NCI-H1105 (cell line): ENCODE results near the gene KNL1.
A peak's percentile ranks its signal among the peaks of the same experiment; 100 is the strongest.
"Not testable (repeated sequence)": the region's sequence is repeated elsewhere in the genome, so short reads cannot be mapped to it uniquely, and the experiment has no call there.

Experiments used
- DNase-seq: peaks from one replicate; lab custom pipeline; 2025; lab: John Stamatoyannopoulos, UW

The KNL1 gene, protein sequence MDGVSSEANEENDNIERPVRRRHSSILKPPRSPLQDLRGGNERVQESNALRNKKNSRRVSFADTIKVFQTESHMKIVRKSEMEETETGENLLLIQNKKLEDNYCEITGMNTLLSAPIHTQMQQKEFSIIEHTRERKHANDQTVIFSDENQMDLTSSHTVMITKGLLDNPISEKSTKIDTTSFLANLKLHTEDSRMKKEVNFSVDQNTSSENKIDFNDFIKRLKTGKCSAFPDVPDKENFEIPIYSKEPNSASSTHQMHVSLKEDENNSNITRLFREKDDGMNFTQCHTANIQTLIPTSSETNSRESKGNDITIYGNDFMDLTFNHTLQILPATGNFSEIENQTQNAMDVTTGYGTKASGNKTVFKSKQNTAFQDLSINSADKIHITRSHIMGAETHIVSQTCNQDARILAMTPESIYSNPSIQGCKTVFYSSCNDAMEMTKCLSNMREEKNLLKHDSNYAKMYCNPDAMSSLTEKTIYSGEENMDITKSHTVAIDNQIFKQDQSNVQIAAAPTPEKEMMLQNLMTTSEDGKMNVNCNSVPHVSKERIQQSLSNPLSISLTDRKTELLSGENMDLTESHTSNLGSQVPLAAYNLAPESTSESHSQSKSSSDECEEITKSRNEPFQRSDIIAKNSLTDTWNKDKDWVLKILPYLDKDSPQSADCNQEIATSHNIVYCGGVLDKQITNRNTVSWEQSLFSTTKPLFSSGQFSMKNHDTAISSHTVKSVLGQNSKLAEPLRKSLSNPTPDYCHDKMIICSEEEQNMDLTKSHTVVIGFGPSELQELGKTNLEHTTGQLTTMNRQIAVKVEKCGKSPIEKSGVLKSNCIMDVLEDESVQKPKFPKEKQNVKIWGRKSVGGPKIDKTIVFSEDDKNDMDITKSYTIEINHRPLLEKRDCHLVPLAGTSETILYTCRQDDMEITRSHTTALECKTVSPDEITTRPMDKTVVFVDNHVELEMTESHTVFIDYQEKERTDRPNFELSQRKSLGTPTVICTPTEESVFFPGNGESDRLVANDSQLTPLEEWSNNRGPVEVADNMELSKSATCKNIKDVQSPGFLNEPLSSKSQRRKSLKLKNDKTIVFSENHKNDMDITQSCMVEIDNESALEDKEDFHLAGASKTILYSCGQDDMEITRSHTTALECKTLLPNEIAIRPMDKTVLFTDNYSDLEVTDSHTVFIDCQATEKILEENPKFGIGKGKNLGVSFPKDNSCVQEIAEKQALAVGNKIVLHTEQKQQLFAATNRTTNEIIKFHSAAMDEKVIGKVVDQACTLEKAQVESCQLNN (N-terminal part only)

DNA sequence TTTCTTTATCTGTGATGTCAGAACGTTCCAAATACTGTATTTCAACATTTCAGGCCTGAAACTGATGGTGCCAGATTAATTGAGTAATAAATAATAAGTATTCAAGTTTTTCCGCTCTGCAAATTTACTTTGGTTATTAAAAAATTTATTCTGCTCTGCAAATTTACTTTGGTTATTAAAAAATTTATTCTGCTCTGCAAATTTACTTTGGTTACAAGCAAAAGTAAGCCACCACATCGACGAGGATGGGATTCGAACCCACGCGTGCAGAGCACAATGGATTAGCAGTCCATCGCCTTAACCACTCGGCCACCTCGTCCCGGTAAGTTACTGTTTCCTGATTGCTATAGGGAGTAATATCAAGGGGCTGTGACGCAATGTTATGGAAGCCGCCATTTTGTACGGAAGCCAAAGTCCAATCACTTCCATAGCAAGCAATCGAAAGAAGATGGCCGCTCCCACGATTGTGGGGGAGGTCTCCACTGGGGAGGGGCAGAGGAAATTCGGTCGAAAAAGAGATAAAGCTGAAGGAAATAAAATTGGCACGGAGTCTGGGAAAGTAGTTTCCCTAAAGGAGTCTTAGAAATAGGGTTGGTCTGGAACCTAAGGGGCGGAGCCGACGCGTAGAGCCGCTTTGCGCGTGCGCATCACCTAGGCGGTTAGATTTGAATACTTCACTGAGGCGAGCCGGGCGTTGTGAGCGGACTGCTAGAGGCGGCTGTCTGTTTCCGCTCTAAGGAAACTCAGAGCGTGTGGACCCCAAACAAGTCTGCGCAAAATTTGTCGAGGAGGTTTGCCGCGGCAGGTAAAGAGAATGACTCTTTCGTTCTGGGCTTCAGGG is at the start of gene KNL1:
TSS of gene KNL1 (plus strand) at position 662 of the 841 bp plus-strand sequence. CDS start 8,683 bp downstream, outside the sequence.
- DNase-seq, result peak; percentile 82

DNA sequence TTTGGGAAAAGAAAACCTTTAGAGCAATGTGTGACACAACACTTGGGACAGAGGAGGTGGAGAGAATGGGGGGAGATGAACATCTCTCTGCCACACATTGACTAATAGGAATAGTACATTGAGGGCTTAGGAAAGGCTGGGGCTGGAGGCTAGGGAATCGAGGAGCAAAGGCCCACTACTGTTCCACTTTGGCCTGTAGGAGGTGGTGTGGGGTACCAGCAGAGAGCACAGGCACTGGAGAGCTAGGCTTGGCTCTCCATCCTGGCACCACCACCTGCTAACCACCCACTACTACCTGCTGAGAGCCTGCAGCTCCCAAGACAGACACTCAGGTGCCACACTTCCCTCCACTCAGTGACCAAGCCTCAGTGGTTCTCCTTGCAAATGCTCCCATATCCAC is 48.6 kb upstream of the KNL1 start:
- DNase-seq, result no peak

DNA sequence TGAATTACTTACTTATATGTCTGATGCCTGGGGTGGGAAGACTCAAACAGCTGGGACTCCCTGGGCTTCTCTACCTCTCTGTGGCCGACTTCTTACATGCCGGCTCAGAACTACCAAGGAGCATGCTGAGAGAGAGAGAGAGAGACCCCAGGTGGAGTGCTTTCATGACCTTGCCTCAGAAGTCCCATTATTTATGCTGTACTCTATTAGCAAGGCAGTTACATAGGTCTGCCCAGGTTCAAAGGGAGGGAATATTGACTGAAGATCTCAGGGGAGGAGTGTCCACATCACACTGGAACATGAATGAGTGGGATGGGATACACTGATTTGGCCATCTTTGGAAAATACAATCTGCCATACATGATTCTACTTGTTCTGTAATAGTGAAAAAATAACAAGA is 45.4 kb upstream of the KNL1 start:
- DNase-seq, result no peak

DNA sequence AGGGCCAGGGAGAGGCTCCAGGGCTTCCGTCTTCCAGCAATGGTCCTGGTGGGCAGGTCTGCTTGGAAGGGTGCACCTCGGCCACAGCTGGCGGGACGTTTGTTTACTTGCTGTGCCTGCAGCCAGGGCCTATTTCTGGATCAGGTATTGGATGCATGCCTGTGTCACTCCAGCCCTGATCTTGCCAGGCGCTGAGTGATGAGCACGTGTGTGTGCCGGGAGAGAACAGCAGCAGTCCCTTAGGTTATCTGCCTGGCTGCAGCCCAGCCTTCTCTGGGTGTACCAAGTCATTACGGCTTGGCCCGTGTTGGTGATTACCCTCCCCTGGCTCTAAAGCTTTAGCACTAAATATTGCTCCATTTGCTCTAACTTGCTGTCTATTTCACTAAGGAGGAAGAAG is 44.2 kb upstream of the KNL1 start:
- DNase-seq, result no peak

DNA sequence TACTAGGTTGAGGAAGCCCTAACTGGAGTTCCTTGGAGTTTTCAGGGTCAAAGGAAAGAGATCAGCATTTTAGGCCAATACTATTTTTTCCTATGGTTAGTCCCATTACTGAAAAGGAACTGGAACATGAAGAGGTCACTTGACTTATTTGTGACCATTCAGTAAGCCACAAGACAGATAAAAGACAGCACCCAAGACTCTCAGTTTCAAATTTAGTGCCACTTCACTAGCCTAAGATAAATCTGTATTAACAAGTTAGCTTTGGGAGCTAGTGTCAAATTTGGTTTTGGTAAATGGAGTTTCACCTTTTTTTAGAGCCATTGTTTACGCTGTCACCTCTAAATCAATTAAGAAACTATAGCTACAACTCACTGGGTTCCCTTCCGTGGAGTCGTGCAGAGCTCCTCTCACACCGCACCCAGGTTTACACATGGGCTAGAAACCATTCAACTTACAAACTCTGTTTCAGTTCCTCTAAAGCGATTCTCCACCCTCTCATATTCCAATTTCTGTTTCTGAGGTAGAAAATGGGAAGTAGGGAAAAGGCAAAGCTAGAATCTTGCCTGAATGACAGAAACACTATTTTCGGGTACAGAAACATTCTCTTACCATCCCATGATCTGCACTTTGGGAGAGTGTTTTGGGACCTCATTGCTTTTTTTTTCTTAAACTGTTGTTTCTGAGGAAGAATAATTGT is 43.6 kb upstream of the KNL1 start:
- DNase-seq, result no peak

DNA sequence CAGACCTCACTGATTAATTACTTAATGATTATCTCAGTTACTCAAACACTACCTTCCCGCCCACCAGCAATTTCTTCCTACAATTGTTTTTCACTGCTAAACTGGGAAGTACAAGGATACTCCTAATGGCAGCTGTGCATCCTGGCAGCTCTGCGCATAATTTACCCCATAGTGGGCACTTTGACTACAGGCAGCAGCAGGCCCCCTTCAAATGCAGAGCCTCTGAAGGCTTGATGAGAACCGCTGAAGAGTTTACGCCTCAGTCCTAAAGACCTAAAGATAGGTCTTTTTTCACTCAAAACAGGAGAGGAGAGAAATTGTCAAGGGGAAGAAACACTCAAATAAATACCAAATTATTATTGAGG is 39.9 kb upstream of the KNL1 start:
- DNase-seq, result no peak

DNA sequence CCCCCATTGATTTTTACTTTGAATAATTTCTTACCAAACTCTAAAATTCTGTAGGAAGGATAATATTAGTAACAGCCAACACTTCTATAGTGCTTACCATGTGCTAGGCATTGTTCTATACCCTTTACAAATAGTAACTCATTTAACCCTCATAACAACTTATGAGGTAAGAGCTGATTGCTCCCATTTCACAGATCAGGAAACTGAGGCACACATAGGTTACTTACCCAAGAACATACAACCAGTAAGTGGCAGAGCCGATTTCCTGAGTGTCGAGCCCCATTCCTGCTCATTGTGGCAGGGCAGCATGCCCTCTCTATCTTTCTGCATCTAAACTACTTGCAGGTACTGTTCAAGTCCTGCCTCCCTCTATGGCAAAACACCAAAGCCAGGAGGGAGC is 38.2 kb upstream of the KNL1 start:
- no peak for DNase-seq

DNA sequence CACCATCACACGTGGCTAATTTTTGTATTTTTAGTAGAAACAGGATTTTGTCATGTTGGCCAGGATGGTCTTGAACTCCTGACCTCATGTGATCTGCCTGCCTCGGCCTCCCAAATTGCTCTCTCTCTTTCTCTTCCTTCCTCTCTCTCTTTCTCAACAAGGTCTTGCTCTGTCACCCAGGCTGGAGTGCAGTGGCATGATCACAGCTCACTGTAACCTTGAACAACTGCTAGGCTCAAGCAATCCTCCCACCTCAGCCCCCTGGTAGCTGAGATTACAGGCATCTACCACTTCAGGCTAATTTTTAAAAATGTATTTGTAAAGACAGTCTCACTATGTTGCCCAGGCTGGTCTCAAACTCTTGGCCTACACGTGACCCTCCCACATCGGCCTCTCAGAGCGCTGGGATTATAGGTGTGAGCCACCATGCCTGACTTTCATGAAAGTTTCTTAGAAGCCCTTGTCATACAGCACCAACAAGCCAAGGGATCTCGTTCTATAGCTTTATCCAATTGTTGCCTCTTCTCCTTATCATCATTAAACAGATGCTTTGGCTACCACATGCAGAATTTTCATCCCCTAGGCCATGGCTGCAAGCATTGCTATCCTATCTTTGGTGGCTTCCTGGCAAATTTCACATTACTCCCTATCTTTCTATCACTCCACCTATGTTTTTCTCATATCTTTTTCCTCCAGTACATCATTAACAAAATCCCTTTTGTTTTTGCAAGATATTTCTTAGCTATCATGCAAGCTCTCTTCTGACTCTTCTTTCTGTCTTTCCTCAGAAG is 34.9 kb upstream of the KNL1 start:
- DNase-seq, result no peak

DNA sequence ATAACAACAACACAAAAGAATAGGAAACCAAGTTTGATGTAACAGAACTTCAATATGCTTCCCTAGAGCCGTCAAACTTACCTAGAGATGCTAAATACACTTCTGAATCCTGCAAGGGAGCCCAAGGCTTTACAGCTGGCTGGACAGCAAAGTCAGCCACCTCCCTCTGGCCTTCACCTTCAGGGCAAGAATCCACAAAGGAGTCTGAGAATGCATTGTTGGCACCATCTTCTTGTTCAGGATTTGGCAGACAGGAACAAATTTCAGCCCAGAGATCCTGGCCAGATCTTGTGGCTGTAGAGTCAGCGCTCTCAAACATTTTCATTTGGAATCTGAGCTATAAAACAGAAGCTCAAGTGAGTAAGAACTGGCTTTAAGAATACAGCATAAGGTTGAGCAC is 31.4 kb upstream of the KNL1 start:
- DNase-seq, result no peak

DNA sequence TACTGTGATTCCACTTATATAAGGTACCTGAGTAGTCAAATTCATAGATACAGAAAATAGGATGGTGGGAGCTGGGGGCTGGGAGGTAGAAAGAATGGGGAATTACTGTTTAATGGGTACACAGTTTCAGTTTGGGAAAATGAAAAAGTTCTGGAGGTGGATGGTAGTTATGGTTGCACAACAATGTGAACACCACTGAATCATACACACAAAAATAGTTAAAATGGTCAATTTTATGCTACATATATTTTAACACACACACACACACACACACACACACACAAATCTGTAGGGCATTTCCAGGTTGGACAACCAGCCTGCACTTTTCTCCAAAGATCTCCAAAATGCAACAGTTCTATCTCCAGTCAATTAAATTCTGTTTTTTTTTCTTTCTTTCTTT is 30.6 kb upstream of the KNL1 start:
- DNase-seq, result no peak

DNA sequence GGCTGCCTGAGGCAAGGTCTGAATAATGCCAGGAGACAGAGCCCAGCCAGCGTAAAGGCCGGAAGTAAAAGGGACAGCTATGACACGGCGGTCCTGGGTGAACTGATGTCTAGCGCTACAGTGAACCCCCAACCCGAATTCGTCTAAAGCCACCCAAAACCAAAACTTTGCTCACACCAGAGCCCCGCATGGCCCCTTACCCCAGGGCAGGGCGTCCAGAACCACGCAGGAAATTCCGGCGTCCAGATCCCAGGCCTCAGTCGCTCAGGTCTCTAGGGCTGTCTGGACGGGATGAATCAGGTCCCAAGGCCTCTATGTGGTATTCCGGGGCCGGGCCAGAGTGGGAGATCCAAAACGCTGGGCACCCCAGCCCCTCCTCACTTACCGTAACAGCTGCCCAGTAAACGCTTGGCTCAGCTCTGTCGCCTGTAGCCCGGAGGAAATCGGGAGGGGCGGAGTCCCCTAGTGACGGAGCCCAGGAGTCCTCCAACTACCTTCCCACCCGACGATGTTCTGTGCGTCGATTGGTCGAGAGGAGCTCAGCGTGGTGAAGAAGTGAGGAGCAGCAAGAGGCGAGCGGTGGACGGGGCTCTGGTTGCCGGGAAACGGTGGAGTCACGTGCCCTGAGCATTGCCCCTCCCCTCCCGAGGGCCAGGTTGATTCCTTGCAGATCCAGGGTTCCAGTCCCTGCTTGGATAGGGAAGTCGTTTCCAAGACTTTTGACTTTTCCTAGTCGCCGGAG is 29.3 kb upstream of the KNL1 start, which contains the start of gene CCDC32:
TSS of gene CCDC32 (minus strand) at position 452 of the 742 bp plus-strand sequence. CDS start 2,027 bp downstream, outside the sequence.
- peak; percentile 93 for DNase-seq

DNA sequence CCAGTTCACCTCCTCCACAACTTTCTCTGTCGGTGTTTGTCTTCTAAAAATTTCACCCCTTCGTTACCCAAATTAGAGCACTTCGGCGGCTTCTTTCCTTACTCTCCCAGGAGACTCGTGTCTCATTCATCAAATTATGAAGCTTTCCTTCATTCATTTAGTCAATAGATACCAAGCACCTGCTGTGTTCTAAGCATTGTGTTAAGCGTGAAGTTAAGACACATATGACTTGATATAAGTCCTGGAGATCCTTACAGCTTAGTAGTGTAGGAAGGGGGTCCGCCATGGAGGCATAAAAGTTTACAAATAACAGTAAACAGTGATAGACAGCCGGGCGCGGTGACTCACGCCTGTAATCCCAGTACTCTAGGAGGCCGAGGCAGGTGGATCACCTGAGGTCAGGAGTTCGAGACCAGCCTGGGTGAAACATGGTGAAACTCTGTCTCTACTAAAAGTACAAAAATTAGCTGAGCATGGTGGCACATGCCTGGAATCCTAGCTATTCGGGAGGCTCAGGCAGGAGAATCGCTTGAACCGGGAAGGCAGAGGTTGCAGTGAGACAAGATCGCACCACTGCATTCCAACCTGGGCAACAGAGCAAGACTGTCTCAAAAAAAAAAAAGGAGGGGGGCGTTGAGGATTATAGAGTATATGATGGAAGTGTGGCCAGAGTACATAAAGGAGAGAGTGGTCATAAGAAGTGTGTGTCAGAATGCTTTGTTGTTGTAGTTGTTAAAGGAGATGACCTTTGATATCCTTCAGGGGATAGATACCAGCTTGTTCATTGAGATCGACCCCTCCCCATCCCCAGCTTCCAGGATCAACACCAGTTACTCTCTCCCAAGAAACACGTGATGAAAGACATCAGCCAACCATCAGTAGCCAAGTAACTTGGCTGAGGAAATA is 28.5 kb upstream of the KNL1 start:
- no peak for DNase-seq

DNA sequence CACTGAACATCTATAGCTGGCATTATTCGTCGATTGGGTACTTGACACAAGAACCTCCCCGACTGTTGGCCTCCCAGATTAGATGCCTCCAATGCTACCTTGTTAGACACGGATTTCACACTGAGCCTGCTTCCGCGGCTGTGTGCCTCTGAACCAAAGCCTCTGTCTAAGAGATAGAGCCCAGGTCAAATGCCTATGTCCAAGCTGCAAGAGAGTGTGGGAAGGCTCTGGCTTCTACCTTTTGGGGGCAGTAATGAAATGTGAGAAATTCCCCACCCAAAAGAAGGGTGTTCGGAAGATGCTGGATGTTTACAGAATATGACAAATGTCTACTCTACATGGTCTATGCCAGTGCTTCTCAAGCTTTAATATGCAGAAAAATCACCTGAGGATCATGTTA is 26.9 kb upstream of the KNL1 start:
- DNase-seq, result no peak

DNA sequence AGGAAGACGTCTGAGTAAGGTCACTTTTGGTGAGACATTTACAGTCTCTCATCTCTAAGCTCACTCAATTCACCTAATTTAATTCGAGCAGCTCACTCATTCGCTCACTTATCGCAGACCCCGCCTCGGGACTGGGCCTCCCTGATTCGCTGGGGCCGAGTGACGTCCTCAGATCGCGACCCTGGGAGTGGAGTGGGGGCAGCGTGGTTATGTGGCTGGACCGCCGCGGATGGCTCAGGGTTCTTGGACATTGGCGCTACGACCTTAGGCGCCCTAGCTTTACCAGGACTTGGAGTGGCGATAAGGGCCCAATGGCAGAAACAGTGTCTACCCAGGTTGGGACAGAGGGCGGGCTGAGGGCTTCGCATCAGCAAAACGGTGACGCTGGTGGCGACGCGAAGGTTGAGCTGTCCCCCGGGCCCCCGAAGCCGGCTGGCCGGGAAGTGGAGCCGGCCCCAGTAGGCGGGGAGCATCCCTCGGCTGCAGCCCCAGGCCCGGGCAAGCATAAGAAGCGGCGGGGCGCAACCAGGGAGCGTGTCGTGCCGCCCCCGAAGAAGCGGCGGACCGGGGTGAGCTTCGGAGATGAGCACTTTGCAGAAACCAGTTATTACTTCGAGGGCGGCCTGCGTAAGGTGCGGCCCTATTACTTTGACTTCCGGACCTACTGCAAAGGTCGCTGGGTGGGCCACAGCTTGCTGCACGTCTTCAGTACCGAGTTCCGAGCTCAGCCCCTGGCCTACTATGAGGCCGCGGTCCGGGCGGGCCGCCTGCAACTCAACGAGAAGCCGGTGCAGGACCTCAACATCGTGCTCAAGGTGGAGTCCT is 24.7 kb upstream of the KNL1 start, which contains the start of gene RPUSD2:
TSS of gene RPUSD2 (plus strand) at position 171 of the 825 bp plus-strand sequence. CDS start at position 210, 39 bp downstream.
- peak; percentile 67 for DNase-seq

DNA sequence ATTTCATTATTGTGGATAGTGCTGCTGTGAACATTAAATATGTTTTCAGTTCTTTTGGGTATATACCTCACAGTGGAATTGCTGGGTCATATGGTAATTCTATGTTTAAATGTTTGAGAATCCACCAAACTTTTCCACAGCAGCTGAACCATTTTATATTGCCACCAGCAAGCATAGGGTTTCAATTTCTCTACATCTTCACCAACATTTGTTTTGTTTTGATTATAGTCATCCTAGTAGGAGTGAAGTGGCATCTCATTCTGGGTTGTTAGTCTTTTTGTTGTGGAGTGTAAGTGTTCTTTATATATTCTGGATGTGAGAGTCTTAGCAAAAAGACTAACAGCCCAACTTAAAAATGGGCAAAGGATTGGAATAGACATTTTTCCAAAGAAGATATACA is 18.9 kb upstream of the KNL1 start:
- DNase-seq, result no peak

DNA sequence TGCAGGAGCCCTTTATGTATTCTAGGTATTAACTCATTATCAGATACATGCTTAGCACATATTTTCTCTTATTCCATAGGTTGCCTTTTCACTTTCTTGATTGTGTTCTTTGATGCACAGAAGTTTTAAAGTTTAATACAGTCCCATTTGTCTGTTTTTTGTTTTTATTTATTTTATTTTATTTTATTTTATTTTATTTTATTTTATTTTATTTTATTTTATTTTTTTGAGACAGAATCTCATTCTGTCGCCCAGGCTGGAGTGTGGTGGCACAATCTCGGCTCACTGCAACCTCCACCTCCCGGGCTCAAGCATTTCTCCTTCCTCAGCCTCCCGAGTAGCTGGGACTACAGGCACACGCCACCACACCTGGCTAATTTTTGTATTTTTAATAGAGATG is 17.1 kb upstream of the KNL1 start:
- DNase-seq, result not testable (repeated sequence)

DNA sequence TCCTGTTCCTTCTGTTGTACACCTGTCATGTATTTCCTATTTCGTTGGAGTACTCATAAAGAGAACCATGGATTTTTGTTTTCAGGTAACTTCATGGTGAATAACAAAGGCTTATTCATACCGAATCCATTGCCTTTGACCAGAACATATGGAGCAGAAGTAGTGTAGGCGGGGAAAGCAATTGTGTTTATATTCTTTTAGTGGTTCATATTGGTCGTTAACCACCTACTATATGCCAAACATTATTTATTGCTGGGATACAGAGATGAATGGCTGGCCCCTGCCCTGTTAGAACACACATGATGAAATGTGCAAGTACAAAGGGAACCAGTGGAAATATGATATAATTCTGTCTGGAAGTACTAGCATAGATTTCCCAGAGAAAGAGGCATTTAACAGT is 15.2 kb upstream of the KNL1 start:
- DNase-seq, result no peak
